RPMI8226 (cell line): Measurements from ENCODE around the gene MAP2K6.
A peak's percentile ranks its signal among the peaks of the same experiment; 100 is the strongest.

Experiments used
- DNase-seq: peaks from one replicate; pipeline ENCODE4 v3.0.0-alpha.2; 2015

The MAP2K6 gene

GRCh38 chr17:69414408-69415274 lies at the start of gene MAP2K6:
Gene MAP2K6, plus strand, starts transcription at chr17:69414697. Its CDS starts 288 bp downstream, at chr17:69414985.
- peak; percentile 81 for DNase-seq

GRCh38 chr17:69367298-69367697 lies 47.2 kb upstream of the MAP2K6 start:
- no peak for DNase-seq

- no peak for DNase-seq
Observed at GRCh38 chr17:69373069-69373468, 41.4 kb upstream of the MAP2K6 start.

DNA sequence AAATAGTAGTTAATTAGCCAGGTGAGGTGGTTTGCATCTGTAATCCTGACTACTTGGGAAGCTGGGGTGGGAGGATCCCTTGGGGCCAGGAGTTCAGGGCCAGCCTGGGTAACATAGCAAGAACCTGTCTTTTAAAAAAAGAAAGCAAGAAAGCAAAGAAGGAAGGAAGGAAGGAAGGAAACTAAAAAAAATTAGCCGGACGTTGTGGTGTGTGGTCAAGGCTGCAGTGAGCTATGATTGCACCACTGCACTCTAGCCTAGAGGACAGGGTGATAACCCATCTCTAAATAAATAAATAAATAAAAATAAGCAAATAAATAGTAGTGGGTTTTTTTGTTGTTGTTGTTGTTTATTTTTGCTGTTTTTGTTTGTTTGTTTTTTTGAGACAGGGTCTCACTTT lies 39.3 kb upstream of the MAP2K6 start:
- no peak for DNase-seq

- no peak for DNase-seq
Observed at GRCh38 chr17:69388822-69389442, 25.6 kb upstream of the MAP2K6 start.

DNA sequence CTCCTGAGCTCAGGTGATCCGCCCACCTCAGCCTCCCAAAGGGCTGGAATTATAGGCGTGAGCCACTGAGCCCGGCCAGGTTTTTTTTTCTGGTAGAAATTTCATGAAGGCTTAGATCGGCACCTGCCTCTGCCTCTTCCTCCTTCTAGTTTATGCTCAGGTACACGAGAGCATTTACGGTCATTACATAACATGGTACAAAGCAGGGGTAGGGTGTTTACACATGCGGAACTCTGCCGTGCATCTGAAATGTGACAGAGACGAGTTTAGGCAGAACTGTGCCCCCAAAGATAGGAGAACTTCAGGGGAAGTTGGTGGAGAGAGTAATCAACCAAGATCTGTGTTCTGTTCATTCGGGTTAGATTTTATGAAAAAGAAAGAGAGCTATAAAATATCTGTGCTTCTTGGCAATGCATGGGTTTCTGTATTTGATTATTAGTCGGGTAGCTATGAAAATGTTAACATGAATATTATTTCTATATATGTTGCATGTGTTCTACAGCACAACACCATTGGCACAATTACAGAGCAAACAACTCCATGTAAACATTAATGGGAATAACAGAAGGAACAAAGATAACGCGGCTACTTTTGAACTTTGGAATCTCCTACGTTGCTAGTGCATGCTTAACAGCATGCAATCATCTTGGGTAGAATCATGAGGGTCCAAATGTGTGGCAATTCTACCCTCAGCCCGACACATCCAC lies 23.5 kb upstream of the MAP2K6 start:
- no peak for DNase-seq

- no peak for DNase-seq
Observed at GRCh38 chr17:69401251-69401650, 13.2 kb upstream of the MAP2K6 start.

DNA sequence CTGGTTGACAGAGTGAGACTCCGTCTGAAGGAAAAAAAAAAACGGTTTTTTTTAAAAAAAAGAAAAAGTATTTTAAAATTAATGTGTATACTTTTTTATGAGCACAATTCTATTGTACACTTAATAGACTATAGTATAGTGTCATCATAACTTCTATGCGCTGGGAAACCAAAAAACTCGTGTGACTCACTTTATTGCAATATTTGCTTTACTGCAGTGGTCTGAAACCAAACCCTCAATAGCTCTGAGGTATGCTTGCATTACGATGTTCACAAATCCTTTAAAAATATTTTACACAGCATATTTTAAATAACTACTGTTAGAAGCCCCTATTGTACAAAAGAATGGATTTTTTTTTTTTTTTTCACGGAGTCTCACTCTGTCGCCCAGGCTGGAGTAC lies 12.4 kb upstream of the MAP2K6 start:
- DNase-seq: no peak

- no peak for DNase-seq
Observed at GRCh38 chr17:69404399-69404798, 10.1 kb upstream of the MAP2K6 start.

DNA sequence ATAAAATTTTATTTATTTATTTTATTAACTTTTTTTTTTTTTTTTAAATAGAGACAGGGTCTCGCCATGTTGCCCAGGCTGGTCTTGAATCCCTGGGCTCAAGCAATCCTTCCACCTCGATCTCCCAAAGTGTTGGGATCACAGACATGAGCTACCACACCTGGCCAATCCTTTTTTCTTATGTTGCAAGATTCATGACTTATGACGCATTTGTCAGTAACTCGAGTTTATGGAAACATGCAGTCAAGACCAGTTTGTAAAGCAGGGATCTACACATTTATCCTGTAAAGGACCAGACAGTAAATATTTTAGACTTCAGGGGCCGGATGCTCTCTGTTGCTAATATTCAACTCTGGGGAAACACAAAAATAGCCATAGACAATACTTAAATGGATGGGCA lies 9.4 kb upstream of the MAP2K6 start:
- no peak for DNase-seq

GRCh38 chr17:69406941-69407340 lies 7.6 kb upstream of the MAP2K6 start:
- DNase-seq: no peak

DNA sequence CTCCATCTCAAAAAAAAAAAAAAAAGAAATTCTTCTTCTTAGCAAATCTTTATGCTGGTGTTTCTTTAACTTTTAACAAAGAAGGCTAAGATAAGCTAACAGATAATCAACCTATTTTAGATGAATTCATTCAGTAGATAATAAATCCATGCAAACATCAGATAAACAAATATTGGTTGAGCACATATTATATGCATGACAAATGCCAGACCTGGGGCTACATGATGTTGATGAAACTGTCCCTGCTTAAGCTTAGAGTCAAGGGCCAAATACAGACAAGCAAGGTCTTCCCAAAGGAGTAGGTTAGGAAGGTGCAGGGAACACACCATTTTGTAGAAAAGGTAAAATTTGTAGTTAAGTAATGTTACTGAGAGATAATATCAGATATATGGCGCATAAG lies 6.7 kb upstream of the MAP2K6 start:
- DNase-seq: no peak

DNA sequence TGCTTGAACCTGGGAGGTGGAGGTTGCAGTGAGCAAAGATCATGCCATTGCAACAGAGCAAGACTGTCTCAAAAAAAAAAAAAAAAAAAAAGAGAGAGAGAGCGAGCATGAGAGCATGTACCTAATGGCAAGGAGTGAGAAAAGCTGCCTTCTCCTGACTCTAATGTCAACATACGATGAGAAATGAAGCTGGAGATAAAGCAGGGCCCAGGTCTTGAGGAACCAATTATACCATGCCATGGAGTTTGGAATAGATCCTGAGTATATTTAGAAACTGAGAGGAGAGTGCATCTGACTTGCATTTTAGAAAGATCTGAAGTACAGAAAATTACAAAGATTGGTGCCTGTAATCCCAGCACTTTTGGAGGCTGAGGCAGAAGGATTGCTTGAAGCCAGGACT lies 3.8 kb upstream of the MAP2K6 start:
- no peak for DNase-seq

- no peak for DNase-seq
Observed at GRCh38 chr17:69411766-69412165, 2.7 kb upstream of the MAP2K6 start.

GRCh38 chr17:69412251-69412671 lies 2.2 kb upstream of the MAP2K6 start:
- DNase-seq: no peak

GRCh38 chr17:69415431-69415830 lies 934 bp downstream of the MAP2K6 start:
- DNase-seq: no peak

DNA sequence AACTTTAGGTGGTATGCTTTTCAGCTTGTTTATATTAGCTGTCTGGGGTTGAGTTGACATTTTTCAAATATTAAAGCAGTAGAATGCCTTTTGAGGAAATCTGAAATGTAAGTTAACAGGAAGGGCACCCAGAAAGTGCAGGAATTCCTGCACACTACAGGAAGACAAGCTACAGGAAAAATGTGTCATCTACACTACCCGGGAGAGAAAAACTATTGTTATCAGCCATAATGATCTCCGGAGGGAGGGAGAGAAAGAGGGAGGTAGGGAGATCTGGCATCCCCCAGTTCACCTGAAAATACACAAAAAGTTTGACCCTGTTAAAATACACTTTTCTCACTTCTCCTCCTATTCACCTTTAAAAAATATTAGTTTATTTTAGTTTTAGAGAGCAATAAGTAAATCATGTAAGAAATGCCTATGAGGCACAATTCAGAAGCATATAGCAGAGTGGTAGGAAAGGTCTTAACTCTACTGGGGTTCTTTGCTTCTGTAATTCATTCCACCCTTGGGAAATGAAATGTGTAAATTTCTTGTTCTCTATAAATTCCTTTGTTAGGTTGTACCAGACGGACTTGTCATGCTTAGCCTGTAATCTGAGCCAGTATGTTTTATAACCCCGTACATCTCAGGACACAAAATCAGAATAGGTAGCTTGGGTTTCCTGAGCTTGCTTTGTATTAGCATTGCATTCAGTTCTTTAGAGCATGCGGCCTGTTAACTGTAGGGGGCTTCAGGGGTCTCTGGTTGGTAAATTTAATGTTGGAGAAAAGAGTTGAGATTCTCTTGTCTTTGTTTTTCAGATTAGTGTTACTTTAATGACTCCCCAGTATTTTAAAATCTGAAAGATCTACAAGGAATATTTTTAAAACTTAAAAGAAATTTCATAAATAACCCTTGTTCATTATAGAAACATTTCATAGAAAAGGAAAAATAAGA lies 3.3 kb downstream of the MAP2K6 start:
- DNase-seq: no peak

DNA sequence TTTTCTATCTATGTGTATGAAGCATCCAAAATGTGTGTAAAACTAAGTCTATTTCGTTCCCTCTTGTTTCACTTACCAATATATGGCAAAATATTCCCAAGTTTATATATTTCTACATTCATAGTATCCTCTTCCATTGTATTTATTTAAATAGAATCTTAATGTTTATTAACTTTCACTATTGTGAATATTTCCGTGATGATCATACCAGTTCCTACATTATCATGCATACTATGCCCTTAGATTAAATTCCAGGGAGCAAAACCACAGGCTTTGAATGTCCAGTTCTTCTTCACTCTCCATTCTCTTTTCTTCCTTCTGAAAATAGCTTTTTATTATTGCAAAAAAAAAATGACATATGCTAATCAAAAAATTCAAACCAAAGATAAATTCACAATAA lies 4.0 kb downstream of the MAP2K6 start:
- no peak for DNase-seq

DNA sequence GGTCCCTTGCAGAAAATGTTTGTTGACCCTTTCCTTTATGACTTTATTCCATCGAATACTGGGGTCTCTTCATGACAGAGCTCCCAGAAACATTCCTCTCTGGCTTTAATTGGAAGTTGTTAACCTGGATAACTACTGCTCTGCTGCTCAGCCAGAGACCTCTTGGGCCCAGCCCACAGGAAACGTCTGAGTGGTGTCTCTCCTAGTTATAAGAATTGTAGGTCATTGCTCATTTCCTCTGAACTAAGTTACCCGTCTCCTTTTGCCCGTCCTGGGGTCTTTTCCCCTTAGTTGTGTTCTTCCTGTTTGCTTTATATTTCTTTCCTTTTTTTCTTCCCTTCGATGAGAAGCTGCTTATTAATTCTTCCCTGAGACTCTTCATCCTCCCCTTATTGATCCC lies 9.0 kb downstream of the MAP2K6 start:
- DNase-seq: no peak

DNA sequence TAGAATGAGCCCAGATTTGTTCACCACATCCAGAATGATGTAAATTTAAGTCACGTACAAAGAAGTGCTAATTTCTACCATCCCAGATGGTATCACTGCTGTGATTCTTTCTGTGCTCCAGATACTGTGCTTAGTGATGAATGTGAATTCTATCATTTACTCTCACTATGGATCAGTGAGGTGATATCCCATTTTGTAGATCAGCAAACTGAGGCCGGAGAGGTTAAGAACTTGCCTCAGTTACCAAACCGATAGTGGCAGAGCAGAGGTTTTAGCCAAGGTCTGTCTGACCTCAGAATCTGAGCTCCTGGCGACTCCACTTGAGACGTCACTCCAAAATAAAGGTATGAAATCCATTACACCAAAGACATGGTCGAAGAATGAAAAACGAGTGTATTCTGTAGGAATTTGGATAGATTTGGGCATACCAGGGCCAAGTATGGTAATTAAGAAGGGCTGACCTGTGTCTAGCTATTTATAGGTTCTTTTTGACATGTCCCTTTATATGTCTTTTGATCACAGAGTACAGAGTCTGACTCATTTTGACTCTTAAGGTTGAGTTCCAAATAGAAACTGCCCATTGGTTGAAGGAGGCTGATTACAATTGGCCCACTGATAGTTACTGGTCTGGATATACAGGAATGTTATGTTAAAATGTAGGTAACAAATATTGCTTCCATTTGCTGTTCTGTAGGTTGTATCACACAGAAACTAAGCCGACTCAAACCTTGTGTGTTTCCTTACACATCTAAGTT lies 10.0 kb downstream of the MAP2K6 start:
- DNase-seq: no peak

- no peak for DNase-seq
Observed at GRCh38 chr17:69425978-69426377, 11.5 kb downstream of the MAP2K6 start.
